KMS-11 (cell line): ENCODE measurements around the gene HS3ST2.

Experiments
- H2AFZ ChIP-seq: fragments of 200-600 bp; sonication (generic); 2 replicates; pipeline ENCODE4 v1.6.1; 2016; ENCODE audit warnings: antibody characterized with exemption, mixed run types, low read depth
- H3K27ac ChIP-seq: fragments of 200-600 bp; sonication (generic); 2 replicates; pipeline ENCODE4 v1.6.1; 2016; ENCODE audit warnings: mild to moderate bottlenecking, mixed run types
- H3K27me3 ChIP-seq: fragments of 200-600 bp; sonication (generic); 2 replicates; pipeline ENCODE4 v1.6.1; 2017; ENCODE audit warnings: mild to moderate bottlenecking, low read depth, mixed run types, moderate library complexity; ENCODE audit not compliant: insufficient read depth
- H3K36me3 ChIP-seq: fragments of 200-600 bp; sonication (generic); 2 replicates; pipeline ENCODE4 v1.6.1; 2017; ENCODE audit warnings: mild to moderate bottlenecking, mixed run types; ENCODE audit not compliant: insufficient read depth
- H3K4me1 ChIP-seq: fragments of 200-600 bp; sonication (generic); 2 replicates; pipeline ENCODE4 v1.6.1; 2016; ENCODE audit warnings: mild to moderate bottlenecking, low read depth, mixed run types; ENCODE audit not compliant: poor library complexity, severe bottlenecking
- H3K4me2 ChIP-seq: fragments of 200-600 bp; sonication (generic); 2 replicates; pipeline ENCODE4 v1.7.0; 2016; ENCODE audit warnings: mild to moderate bottlenecking, mixed run types
- H3K4me3 ChIP-seq: fragments of 200-600 bp; sonication (generic); IDR thresholded peaks from 2 replicates; pipeline ENCODE4 v1.6.1; 2017; ENCODE audit warnings: low read depth, low read length, mixed read lengths; ENCODE audit not compliant: insufficient read depth
- H3K79me2 ChIP-seq: fragments of 200-600 bp; sonication (generic); 2 replicates; pipeline ENCODE4 v1.6.1; 2016; ENCODE audit warnings: low read depth, mixed run types; ENCODE audit not compliant: insufficient read depth
- H3K9ac ChIP-seq: fragments of 200-600 bp; sonication (generic); 2 replicates; pipeline ENCODE4 v1.6.1; 2016; ENCODE audit warnings: mild to moderate bottlenecking, mixed run types
- H4K20me1 ChIP-seq: fragments of 200-600 bp; sonication (generic); 2 replicates; pipeline ENCODE4 v1.6.1; 2016; ENCODE audit warnings: mild to moderate bottlenecking, mixed run types; ENCODE audit not compliant: insufficient read depth
- TF ChIP-seq, protein P1 (sequence below): fragments of 200-600 bp; sonication (generic); conservative IDR thresholded peaks from 2 replicates; pipeline ENCODE4 v1.6.1; 2017; ENCODE audit warnings: low read depth, mild to moderate bottlenecking, antibody characterized with exemption, low read length, moderate library complexity, mixed read lengths

The HS3ST2 gene

DNA sequence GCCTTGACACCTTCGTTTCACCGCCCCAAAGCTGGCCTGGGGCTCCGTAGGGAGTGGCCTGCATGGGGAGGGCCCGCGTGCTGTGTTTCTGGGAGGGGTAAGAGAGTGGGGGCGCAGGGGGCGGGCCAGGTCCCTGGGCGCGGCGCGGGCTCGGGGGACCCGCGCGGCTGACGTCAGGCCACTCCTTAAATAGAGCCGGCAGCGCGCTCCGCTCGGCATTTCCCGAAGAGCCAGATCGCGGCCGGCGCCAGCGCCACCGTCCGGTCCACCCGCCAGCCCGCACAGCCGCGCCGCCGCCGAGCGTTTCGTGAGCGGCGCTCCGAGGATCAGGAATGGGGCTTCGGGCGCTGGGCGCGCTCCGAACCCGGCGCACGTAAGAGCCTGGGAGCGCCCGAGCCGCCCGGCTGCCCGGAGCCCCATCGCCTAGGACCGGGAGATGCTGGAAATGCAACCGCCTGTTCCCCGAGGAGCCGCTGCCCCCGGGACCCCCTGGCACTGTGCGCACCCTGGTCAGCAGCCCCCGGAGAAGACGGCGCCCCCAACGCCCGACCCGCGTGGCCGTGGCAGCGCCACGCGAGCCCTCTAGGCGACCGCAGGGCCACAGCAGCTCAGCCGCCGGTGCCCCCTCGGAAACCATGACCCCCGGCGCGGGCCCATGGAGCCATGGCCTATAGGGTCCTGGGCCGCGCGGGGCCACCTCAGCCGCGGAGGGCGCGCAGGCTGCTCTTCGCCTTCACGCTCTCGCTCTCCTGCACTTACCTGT, at the start of gene HS3ST2:
Gene HS3ST2 (plus strand): TSS at position 215 of the 763 bp plus-strand sequence. CDS start 449 bp downstream, at position 664.
- Histone ChIP-seq H3K9ac (no peak within 1 kb of the TSS), H4K20me1 (no peaks in the 10 kb centered on the region), H3K79me2 (no peaks in the 10 kb centered on the region), H3K4me1 (peaks cover 9% of the 10 kb centered on the region), H3K36me3 (no peaks in the 10 kb centered on the region), H2AFZ (no peak within 1 kb of the TSS), H3K4me2 (no peak within 1 kb of the TSS), H3K4me3 (no peak within 1 kb of the TSS), H3K27ac (no peak within 1 kb of the TSS), H3K27me3 (no peaks in the 10 kb centered on the region)
- TF ChIP-seq, protein P1, sequence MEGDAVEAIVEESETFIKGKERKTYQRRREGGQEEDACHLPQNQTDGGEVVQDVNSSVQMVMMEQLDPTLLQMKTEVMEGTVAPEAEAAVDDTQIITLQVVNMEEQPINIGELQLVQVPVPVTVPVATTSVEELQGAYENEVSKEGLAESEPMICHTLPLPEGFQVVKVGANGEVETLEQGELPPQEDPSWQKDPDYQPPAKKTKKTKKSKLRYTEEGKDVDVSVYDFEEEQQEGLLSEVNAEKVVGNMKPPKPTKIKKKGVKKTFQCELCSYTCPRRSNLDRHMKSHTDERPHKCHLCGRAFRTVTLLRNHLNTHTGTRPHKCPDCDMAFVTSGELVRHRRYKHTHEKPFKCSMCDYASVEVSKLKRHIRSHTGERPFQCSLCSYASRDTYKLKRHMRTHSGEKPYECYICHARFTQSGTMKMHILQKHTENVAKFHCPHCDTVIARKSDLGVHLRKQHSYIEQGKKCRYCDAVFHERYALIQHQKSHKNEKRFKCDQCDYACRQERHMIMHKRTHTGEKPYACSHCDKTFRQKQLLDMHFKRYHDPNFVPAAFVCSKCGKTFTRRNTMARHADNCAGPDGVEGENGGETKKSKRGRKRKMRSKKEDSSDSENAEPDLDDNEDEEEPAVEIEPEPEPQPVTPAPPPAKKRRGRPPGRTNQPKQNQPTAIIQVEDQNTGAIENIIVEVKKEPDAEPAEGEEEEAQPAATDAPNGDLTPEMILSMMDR, result no peak

DNA sequence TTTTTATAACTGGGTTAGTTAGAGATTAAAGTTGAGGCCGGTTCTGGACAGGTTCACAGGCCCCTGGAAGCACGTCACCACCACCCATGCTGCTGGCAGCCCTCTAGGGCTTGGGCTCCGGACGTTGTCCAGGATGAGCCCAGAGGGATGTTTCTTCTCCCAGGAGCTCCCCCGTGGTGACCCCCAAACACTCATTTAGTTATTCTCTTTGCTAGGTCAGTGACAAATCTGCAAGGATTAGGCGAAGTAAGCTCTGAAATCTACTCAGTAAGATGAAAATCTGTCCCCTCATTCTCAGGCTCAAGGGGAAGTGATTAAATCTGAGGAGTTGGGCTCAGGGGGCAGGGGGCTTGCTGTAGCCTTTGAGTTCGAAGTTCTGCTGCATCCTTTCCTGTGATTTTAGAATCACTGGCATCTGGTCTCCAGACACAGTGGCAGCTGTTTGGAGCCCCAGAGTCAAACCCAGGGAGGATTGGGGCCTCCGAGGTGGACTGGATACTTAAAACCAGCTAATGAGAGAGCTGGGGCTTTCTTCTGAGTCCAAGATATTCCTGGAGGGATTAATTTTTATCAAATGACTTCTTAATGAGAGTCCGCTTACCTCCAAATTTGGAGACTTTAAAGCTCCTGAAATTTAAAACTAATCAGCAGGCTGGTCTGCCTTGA, 49.2 kb upstream of the HS3ST2 start:
- no peaks in the 10 kb centered on the region for H3K4me1 ChIP-seq
- no peak overlapping the region for H3K4me3 ChIP-seq
- H2AFZ ChIP-seq, result no peak overlapping the region
- no peaks in the 10 kb centered on the region for H3K27me3 ChIP-seq
- H3K27ac ChIP-seq, result no peak overlapping the region
- no peaks in the 10 kb centered on the region for H3K36me3 ChIP-seq
- no peak overlapping the region for H3K9ac ChIP-seq
- H4K20me1 ChIP-seq, result no peaks in the 10 kb centered on the region
- TF ChIP-seq, protein P1, result no peak
- H3K4me2 ChIP-seq, result no peak overlapping the region
- H3K79me2 ChIP-seq, result no peaks in the 10 kb centered on the region

DNA sequence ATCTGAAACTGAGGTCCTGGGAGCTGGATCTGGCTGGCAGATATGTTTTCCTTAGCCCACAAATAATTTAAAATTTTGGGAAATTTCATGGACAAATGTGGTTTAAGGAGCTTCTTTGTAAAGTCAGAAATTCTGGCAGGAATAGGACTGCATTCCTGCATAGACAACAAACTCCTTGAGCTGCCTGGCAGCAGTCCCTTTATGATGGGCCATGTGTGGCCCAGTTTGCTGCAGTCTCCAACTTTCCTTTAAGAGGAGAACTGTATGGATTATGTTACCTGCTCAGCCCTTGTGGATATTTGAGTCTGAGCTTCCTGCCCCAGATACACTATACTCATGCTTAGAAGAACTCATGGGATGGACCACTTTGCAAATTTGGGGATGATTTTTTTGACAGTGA, 48.5 kb upstream of the HS3ST2 start:
- no peaks in the 10 kb centered on the region for H4K20me1 ChIP-seq
- H3K4me1 ChIP-seq, result no peaks in the 10 kb centered on the region
- TF ChIP-seq, protein P1, result no peak
- no peaks in the 10 kb centered on the region for H3K27me3 ChIP-seq
- no peak overlapping the region for H3K4me2 ChIP-seq
- no peaks in the 10 kb centered on the region for H3K36me3 ChIP-seq
- no peak overlapping the region for H3K4me3 ChIP-seq
- no peaks in the 10 kb centered on the region for H3K79me2 ChIP-seq
- no peak overlapping the region for H3K9ac ChIP-seq
- no peak overlapping the region for H2AFZ ChIP-seq
- no peak overlapping the region for H3K27ac ChIP-seq

DNA sequence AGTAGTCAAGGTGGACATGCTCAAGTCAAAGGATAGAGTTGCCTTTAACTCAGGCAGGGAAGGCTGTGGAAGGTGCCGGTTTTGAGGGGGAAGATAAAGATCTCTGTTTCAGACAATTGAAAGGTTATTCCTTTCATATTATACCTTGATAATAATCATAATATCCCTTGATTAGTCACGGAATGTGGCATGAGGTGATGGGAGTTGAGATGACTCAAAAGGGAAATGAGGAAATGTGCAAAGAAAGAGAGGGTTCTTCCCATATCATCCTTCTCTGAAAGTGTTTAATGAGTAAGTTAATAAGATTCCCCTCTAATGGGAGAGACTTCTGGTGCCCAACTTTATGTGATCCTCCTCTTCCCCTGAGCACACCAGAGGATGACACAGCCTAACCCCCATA, 43.1 kb upstream of the HS3ST2 start:
- H3K4me3 ChIP-seq, result no peak overlapping the region
- no peaks in the 10 kb centered on the region for H3K27me3 ChIP-seq
- no peak overlapping the region for H3K4me2 ChIP-seq
- H3K9ac ChIP-seq, result no peak overlapping the region
- H2AFZ ChIP-seq, result no peak overlapping the region
- H3K36me3 ChIP-seq, result no peaks in the 10 kb centered on the region
- no peak overlapping the region for H3K27ac ChIP-seq
- TF ChIP-seq, protein P1, result no peak
- no peaks in the 10 kb centered on the region for H4K20me1 ChIP-seq
- H3K79me2 ChIP-seq, result no peaks in the 10 kb centered on the region
- no peaks in the 10 kb centered on the region for H3K4me1 ChIP-seq
